OCI-LY7 (cell line): ENCODE data around the gene RAB27A.

Source experiments
- EZH2phosphoT487 ChIP-seq: fragments of 200-600 bp; sonication (generic); IDR thresholded peaks from 2 replicates; pipeline ENCODE4 v1.6.1; 2018; ENCODE audit warnings: low read depth, borderline replicate concordance, mild to moderate bottlenecking, mixed run types, antibody characterized with exemption, low read length, moderate library complexity, mixed read lengths
- TF ChIP-seq, protein P1 (sequence below): fragments of 200-600 bp; sonication (generic); conservative IDR thresholded peaks from 2 replicates; pipeline ENCODE4 v1.5.1; 2014; ENCODE audit warnings: mild to moderate bottlenecking, antibody characterized with exemption, low read length, moderate library complexity, mixed read lengths

DNA sequence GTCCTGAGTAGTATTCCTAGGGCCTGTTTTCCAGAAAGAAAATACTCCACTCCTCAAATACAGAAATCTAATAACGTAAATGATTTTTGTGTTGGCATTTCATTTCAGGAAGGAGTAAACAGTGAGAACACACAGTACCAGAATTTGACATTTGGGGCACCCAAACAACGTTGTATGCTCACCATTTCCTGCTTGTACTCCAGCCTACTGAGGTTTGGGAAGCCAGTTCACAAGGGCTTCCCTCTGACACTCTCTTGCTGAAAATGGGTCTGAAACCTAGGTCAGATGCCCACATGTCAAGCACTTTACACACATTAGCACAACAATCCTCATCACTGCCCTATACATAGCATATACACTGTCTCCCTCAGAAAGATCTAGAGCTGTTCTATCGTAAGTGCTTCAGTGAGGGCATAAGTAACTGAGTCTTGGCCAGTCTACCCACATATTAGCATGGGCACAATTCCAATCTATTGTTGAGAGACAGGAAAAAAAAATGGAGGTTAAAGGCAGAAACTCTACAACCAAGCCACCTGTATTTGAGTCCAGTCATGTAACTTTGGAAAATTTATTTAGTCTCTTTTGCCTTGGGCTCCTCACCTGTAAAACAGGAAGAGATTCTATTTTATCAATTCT is 49.4 kb downstream of the RAB27A start:
- TF ChIP-seq, protein P1, sequence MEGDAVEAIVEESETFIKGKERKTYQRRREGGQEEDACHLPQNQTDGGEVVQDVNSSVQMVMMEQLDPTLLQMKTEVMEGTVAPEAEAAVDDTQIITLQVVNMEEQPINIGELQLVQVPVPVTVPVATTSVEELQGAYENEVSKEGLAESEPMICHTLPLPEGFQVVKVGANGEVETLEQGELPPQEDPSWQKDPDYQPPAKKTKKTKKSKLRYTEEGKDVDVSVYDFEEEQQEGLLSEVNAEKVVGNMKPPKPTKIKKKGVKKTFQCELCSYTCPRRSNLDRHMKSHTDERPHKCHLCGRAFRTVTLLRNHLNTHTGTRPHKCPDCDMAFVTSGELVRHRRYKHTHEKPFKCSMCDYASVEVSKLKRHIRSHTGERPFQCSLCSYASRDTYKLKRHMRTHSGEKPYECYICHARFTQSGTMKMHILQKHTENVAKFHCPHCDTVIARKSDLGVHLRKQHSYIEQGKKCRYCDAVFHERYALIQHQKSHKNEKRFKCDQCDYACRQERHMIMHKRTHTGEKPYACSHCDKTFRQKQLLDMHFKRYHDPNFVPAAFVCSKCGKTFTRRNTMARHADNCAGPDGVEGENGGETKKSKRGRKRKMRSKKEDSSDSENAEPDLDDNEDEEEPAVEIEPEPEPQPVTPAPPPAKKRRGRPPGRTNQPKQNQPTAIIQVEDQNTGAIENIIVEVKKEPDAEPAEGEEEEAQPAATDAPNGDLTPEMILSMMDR: no peak
- TF ChIP-seq EZH2phosphoT487: no peak
